H9 (cell line): ENCODE data around the gene NCOA4. TPM values are rescaled to one million over a fixed set of nuclear protein-coding genes. Genes with fewer than 3 reads are reported as not detected.
A peak's percentile ranks its signal among the peaks of the same experiment; 100 is the strongest.
"Not testable (repeated sequence)": the region's sequence is repeated elsewhere in the genome, so short reads cannot be mapped to it uniquely, and the experiment has no call there.

ENCODE experiments used
- DNase-seq: peaks from one replicate; pipeline ENCODE4 v3.0.0-alpha.2; 2017
- H2AFZ ChIP-seq: one replicate; pipeline ENCODE4 v1.6.1; 2013; ENCODE audit warnings: mild to moderate bottlenecking, low read length, control low read depth, moderate library complexity
- H2AK5ac ChIP-seq: 2 replicates; pipeline ENCODE4 v1.6.1; 2013; ENCODE audit warnings: low read length, control low read depth, mixed read lengths; ENCODE audit not compliant: insufficient read length
- H2BK120ac ChIP-seq: one replicate; pipeline ENCODE4 v1.6.1; 2013; ENCODE audit warnings: low read depth, mild to moderate bottlenecking, low read length, control low read depth, inconsistent platforms; ENCODE audit not compliant: poor library complexity, severe bottlenecking
- H2BK12ac ChIP-seq: 2 replicates; pipeline ENCODE4 v1.6.1; 2013; ENCODE audit warnings: low read length, control low read depth, mixed read lengths, low read depth; ENCODE audit not compliant: insufficient read length
- H2BK15ac ChIP-seq: 2 replicates; pipeline ENCODE4 v1.6.1; 2013; ENCODE audit warnings: low read depth, low read length, control low read depth
- H2BK20ac ChIP-seq: one replicate; pipeline ENCODE4 v1.6.1; 2013; ENCODE audit warnings: low read depth, mild to moderate bottlenecking, low read length, control low read depth, inconsistent platforms; ENCODE audit not compliant: poor library complexity, severe bottlenecking
- H2BK5ac ChIP-seq: 2 replicates; pipeline ENCODE4 v1.6.1; 2013; ENCODE audit warnings: low read length, control low read depth, mixed read lengths; ENCODE audit not compliant: insufficient read length
- H3K14ac ChIP-seq: 2 replicates; pipeline ENCODE4 v1.6.1; 2013; ENCODE audit warnings: low read length, control low read depth; ENCODE audit not compliant: insufficient read depth
- H3K18ac ChIP-seq: 2 replicates; pipeline ENCODE4 v1.6.1; 2013; ENCODE audit warnings: low read depth, mild to moderate bottlenecking, mixed read lengths, low read length, control low read depth; ENCODE audit not compliant: insufficient read length
- H3K23ac ChIP-seq: 2 replicates; pipeline ENCODE4 v1.6.1; 2013; ENCODE audit warnings: low read length, control low read depth, mixed read lengths, low read depth; ENCODE audit not compliant: insufficient read length
- H3K23me2 ChIP-seq: 2 replicates; pipeline ENCODE4 v1.6.1; 2013; ENCODE audit warnings: low read depth, mild to moderate bottlenecking, mixed read lengths, low read length, control low read depth; ENCODE audit not compliant: insufficient read length, poor library complexity, severe bottlenecking
- H3K27ac ChIP-seq: 2 replicates; pipeline ENCODE4 v1.5.1; 2013; ENCODE audit warnings: low read length, control low read depth, mixed read lengths, low read depth; ENCODE audit not compliant: insufficient read length
- H3K27me3 ChIP-seq: 2 replicates; pipeline ENCODE4 v1.6.1; 2013; ENCODE audit warnings: low read length, control low read depth, inconsistent platforms; ENCODE audit not compliant: insufficient read depth
- H3K4ac ChIP-seq: 2 replicates; pipeline ENCODE4 v1.6.1; 2013; ENCODE audit warnings: low read depth, mild to moderate bottlenecking, control low read depth, inconsistent platforms, low read length, moderate library complexity
- H3K4me1 ChIP-seq: 2 replicates; pipeline ENCODE4 v1.6.1; 2013; ENCODE audit warnings: low read length, control low read depth, inconsistent platforms; ENCODE audit not compliant: insufficient read depth
- H3K4me2 ChIP-seq: 2 replicates; pipeline ENCODE4 v1.6.1; 2013; ENCODE audit warnings: low read length, control low read depth, mixed read lengths; ENCODE audit not compliant: insufficient read length, insufficient read depth
- H3K56ac ChIP-seq: 2 replicates; pipeline ENCODE4 v1.6.1; 2013; ENCODE audit warnings: low read depth, mild to moderate bottlenecking, mixed read lengths, low read length, control low read depth; ENCODE audit not compliant: insufficient read length
- H3K79me1 ChIP-seq: 2 replicates; pipeline ENCODE4 v1.6.1; 2013; ENCODE audit warnings: low read depth, mild to moderate bottlenecking, moderate library complexity, low read length, control low read depth, inconsistent platforms; ENCODE audit not compliant: insufficient read depth, poor library complexity, severe bottlenecking
- H3K79me2 ChIP-seq: 2 replicates; pipeline ENCODE4 v1.6.1; 2013; ENCODE audit warnings: low read length, control low read depth, inconsistent platforms; ENCODE audit not compliant: insufficient read depth
- H3K9ac ChIP-seq: 2 replicates; pipeline ENCODE4 v1.6.1; 2013; ENCODE audit warnings: low read length, control low read depth, mixed read lengths; ENCODE audit not compliant: insufficient read length; ENCODE audit errors: extremely low read depth
- H3K9me3 ChIP-seq: one replicate; pipeline ENCODE4 v1.6.1; 2013; ENCODE audit warnings: low read depth, low read length, inconsistent platforms; ENCODE audit not compliant: control insufficient read depth
- H3T11ph ChIP-seq: one replicate; pipeline ENCODE4 v1.6.1; 2013; ENCODE audit warnings: mild to moderate bottlenecking, low read length, control low read depth, inconsistent platforms
- H4K20me1 ChIP-seq: one replicate; pipeline ENCODE4 v1.6.1; 2013; ENCODE audit not compliant: control insufficient read depth, insufficient read length, insufficient read depth
- H4K5ac ChIP-seq: 2 replicates; pipeline ENCODE4 v1.6.1; 2013; ENCODE audit warnings: low read depth, mild to moderate bottlenecking, mixed read lengths, low read length, control low read depth; ENCODE audit not compliant: insufficient read length
- H4K8ac ChIP-seq: replicated peaks from 2 replicates; pipeline ENCODE4 v1.6.1; 2013; ENCODE audit warnings: low read length, control low read depth, mixed read lengths, low read depth; ENCODE audit not compliant: insufficient read length
- H4K91ac ChIP-seq: 2 replicates; pipeline ENCODE4 v1.6.1; 2013; ENCODE audit warnings: low read depth, mild to moderate bottlenecking, moderate library complexity, mixed read lengths, low read length, control low read depth; ENCODE audit not compliant: insufficient read length
- H3K27ac Mint-ChIP-seq, 3 experiments: 2 replicates in 2 of 3; 3 replicates in 1 of 3; pipeline ENCODE4 v1.8.0; 2020 to 2021; ENCODE audit warnings: mixed read lengths in 3 of 3, mild to moderate bottlenecking in 1 of 3, moderate library complexity in 1 of 3
- H3K27me3 Mint-ChIP-seq: 2 replicates; pipeline ENCODE4 v1.8.0; 2021; ENCODE audit warnings: low read depth, mild to moderate bottlenecking, moderate library complexity, mixed read lengths
- H3K36me3 Mint-ChIP-seq, 3 experiments: 2 replicates in 2 of 3; 3 replicates in 1 of 3; pipeline ENCODE4 v1.8.0; 2020 to 2021; ENCODE audit warnings: low read depth in 3 of 3, mixed read lengths in 3 of 3; ENCODE audit not compliant: insufficient read depth in 1 of 3
- H3K4me1 Mint-ChIP-seq, 2 experiments: 2 replicates each; pipeline ENCODE4 v1.8.0; 2020; ENCODE audit warnings: mixed read lengths in 2 of 2
- H3K4me3 Mint-ChIP-seq, 2 experiments: 2 replicates in 1 of 2; 3 replicates in 1 of 2; pipeline ENCODE4 v1.8.0; 2020 to 2021; ENCODE audit warnings: mild to moderate bottlenecking in 2 of 2, mixed read lengths in 2 of 2, moderate library complexity in 1 of 2
- H3K9me3 Mint-ChIP-seq, 2 experiments: 2 replicates in 1 of 2; 3 replicates in 1 of 2; pipeline ENCODE4 v1.8.0; 2020; ENCODE audit warnings: mild to moderate bottlenecking in 2 of 2, mixed read lengths in 2 of 2, moderate library complexity in 1 of 2
- CTCF ChIP-seq: fragments of 200-600 bp; sonication (generic); conservative IDR thresholded peaks from 3 replicates; pipeline ENCODE4 v1.8.0; 2021; ENCODE audit warnings: antibody characterized with exemption, mild to moderate bottlenecking
- WGBS: extraction: QIAGEN DNeasy Blood & Tissue Kit; methylation state at CpG from one replicate; pipeline ENCODE4 v1.1.7; 2013; ENCODE audit warnings: missing lambda C conversion rate, low lambda C conversion rate, mixed read lengths; ENCODE audit not compliant: insufficient read length; ENCODE audit errors: extremely low coverage; 5-methylcytosine and 5-hydroxymethylcytosine counted together
- total RNA-seq: library from RNA; stranded (reverse); gene quantifications from 2 replicates; pipeline ENCODE4 v1.2.1, GENCODE V29; 2021

NCOA4 gene
- total RNA-seq, 1 experiment from 2014 or later = 83.3 TPM

DNA sequence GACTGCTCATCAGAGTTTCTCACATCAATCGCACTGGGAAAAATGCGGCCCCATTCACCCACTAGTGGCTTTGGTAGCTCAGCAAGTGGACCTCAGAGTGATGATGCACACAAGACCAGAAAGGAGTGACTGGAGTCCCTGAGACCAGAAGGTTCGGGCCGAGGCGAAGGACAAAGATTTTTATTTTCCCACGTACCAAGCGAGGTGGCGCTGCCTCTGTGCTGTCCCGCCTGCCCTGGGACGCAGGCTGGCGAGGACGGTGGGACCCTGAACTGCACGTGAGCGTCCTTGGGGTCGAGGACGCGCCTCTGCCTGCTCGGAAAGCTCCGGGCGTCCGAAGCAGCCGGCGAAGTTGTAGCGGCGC lies 58.7 kb downstream of the NCOA4 start:
- not testable (repeated sequence) for H2AK5ac ChIP-seq, H4K91ac ChIP-seq, H3K56ac ChIP-seq, H2BK20ac ChIP-seq, H4K20me1 ChIP-seq, H3K4me1 ChIP-seq, H3K23me2 ChIP-seq, H4K8ac ChIP-seq, H3K27me3 ChIP-seq, H2BK120ac ChIP-seq, H2BK5ac ChIP-seq, H3T11ph ChIP-seq, H4K5ac ChIP-seq, H3K9me3 ChIP-seq, H2BK15ac ChIP-seq, H3K27ac ChIP-seq, H3K9me3 Mint-ChIP-seq, H3K4ac ChIP-seq, H3K79me1 ChIP-seq, H3K23ac ChIP-seq, H2BK12ac ChIP-seq, H2AFZ ChIP-seq, H3K14ac ChIP-seq, H3K27me3 Mint-ChIP-seq, DNase-seq
- H3K4me3 Mint-ChIP-seq = peak overlapping the region; percentile 99
- Histone ChIP-seq H3K4me2 (peak overlapping the region; percentile 67), H3K9ac (peak overlapping the region; percentile 73), H3K79me2 (peaks cover 23% of the 10 kb centered on the region; the same call in 1 of the 2 replicates), H3K18ac (peak overlapping the region; percentile 11)
- WGBS = no CpG with 5 or more reads among the region's 25 CpGs
- H3K27ac Mint-ChIP-seq = peak overlapping the region; percentile 93 to 100 (median 98); a peak in 6 of 7 replicates
- peaks cover 7 to 22% (median 19%) of the 10 kb centered on the region in 3 experiments; a peak in 5 of 7 replicates for H3K36me3 Mint-ChIP-seq
- H3K4me1 Mint-ChIP-seq = peaks cover 13 to 22% of the 10 kb centered on the region in 2 experiments
- TF ChIP-seq CTCF = peak; percentile 25; the same call in 1 of the 3 replicates

DNA sequence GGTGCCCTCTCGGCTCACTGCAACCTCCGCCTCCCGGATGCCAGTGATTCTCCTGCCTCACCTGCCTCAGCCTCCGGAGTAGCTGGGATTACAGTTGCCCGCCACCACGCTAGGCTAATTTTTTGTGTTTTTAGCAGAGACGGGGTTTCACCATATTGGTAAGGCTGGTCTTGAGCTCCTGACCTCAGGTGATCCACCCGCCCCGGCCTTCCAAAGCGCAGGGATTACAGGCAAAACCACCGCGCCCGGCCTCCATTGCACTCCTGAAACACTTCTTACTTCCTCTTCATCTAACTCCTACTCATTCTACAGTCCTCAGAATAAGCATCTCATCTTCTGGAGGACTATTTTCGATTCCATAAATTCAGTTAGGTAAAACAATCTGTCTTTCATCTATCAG lies 59.4 kb downstream of the NCOA4 start:
- not testable (repeated sequence) for H3K27ac ChIP-seq, H3T11ph ChIP-seq, H2AFZ ChIP-seq, H2BK20ac ChIP-seq, H4K5ac ChIP-seq, H3K4ac ChIP-seq, DNase-seq, H4K8ac ChIP-seq, H3K9me3 ChIP-seq, H2BK15ac ChIP-seq, H3K27me3 ChIP-seq, H3K79me1 ChIP-seq, H3K27me3 Mint-ChIP-seq, H3K56ac ChIP-seq, H2BK5ac ChIP-seq, H4K20me1 ChIP-seq, H3K4me1 ChIP-seq, H3K14ac ChIP-seq, H3K23ac ChIP-seq, H2BK120ac ChIP-seq, H2BK12ac ChIP-seq, H3K18ac ChIP-seq, H4K91ac ChIP-seq, H2AK5ac ChIP-seq, H3K23me2 ChIP-seq, H3K27ac Mint-ChIP-seq, H3K9me3 Mint-ChIP-seq
- WGBS = no CpG with 5 or more reads among the region's 14 CpGs
- Histone ChIP-seq H3K4me2 (peak overlapping the region; percentile 67), H3K9ac (peak overlapping the region; percentile 73), H3K79me2 (peaks cover 23% of the 10 kb centered on the region; the same call in 1 of the 2 replicates)
- Mint-ChIP-seq H3K4me1 (peaks cover 13 to 22% of the 10 kb centered on the region in 2 experiments), H3K4me3 (peak overlapping the region; percentile 99), H3K36me3 (peaks cover 6 to 20% (median 16%) of the 10 kb centered on the region in 3 experiments; a peak in 5 of 7 replicates)
